NCI-H748 treated with DMSO at 0.1 percent for 48 hours (cell line): ENCODE results near the gene MYPN.
"Not testable (repeated sequence)": the region's sequence is repeated elsewhere in the genome, so short reads cannot be mapped to it uniquely, and the experiment has no call there.

Experiments
- DNase-seq: peaks from one replicate; lab custom pipeline; 2025; lab: John Stamatoyannopoulos, UW

The MYPN gene

GRCh38 chr10:68172324-68172723 lies 63.0 kb downstream of the MYPN start:
- no peak for DNase-seq

DNA sequence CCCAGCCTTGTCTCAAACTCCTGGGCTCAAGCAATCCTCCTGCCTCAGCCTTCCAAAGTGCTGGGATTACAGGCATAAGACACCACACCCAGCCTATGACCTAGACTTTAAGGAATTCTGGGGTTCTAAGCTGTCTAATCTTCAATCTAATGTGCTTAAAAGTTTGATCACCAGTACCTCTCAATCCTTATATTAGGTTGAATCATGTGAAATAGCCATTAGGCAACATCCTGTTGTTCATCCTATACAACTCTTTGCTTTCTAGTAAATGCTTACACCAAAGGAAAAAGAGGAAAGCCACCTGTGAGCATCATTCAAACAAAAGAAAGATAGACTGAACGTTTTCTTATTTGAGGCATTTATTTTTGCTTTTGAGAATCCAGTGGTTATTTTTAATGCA lies 66.7 kb downstream of the MYPN start:
- DNase-seq: no peak

- no peak for DNase-seq
These were observed 67.5 kb downstream of the MYPN start for GRCh38 chr10:68176797-68177196.

DNA sequence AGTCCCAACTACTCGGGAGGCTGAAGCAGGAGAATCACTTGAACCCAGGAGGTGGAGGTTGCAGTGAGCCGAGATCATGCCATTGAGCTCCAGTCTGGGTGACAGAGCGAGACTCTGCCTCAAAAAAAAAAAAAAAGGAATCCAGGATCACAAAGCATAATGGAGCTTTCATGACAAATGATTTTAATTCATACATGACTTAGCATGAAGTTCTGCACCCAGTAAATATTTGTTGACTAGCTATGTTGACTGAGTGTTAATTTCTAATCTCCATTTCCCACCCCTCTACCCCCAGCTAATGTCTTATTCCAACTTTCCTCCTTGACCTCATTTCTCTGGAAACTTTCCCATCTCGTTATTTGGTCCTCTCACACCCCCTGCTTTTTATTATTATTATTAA lies 69.3 kb downstream of the MYPN start:
- DNase-seq: no peak

DNA sequence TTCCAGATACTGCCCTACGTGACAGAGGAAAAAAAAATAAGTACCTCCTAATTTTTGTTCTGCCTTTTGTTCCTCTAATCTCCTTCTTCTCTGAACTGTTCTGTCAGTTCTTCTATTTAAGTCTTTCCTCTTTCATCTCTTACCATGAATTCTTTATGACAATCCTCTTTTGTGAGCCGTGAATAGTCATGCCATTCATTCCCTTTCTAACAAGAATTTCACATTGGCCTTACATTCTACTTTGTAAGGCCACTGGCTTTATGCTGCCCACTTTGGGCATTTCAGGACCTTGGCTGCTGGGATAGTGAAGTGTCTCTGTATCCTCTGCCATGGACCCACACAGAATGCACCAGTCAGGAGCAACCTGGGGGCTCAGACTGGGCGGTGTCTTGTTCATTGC lies 69.7 kb downstream of the MYPN start:
- no peak for DNase-seq

DNA sequence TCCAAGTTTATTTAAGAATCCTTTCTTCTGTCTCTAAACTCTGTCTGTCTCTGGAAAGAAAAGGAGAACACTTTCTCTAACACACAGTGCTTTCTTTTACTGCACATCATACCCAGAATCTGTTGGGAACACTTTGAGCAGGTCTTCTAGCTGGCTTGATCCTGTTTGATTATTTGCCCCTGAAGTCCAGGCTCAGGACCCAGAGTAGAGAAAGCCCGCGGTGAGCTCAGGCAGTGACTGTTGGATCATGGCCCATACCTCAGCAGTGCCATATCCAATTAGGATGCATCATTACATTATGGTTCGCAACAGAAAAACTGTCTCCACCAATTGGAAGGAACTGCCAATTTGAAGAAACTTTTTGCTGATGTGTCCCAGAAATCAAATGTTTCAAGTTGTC lies 71.2 kb downstream of the MYPN start:
- no peak for DNase-seq

DNA sequence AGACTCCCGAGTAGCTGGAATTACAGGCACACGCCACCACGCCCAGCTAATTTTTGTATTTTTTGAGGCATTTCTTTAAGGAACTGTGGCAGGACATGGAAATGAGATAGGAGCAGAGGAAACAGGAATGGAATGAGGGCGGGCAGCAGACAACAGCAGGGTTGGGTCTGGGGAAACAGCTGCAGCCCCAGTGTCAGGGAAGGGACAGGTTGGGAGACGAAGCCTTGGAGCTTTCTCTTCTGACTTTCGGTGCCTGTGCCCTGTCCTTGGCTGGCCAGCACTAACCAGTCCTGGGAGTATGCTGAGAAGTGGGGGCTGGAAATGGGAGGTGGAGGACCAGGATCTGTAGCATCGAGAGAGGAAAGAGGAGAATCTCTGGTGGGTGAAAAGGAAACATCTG lies 75.3 kb downstream of the MYPN start:
- no peak for DNase-seq

- DNase-seq: no peak
These were observed 75.8 kb downstream of the MYPN start for GRCh38 chr10:68185085-68185484.

DNA sequence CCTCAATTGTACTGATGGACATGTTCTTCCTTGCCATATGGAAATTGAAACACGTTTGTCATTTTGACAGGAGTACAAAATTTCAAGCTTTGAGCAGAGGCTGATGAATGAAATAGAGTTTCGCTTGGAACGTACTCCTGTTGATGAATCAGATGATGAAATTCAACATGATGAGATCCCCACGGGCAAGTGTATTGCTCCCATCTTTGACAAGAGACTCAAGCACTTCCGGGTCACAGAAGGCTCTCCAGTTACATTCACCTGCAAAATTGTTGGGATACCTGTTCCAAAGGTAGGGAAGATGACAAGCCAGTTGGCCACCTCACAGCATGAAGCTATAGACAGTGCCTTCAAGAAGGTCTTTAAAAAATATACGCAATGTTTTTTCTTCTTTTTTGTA lies 79.5 kb downstream of the MYPN start:
- DNase-seq: no peak

GRCh38 chr10:68192113-68192512 lies 82.8 kb downstream of the MYPN start:
- DNase-seq: no peak

DNA sequence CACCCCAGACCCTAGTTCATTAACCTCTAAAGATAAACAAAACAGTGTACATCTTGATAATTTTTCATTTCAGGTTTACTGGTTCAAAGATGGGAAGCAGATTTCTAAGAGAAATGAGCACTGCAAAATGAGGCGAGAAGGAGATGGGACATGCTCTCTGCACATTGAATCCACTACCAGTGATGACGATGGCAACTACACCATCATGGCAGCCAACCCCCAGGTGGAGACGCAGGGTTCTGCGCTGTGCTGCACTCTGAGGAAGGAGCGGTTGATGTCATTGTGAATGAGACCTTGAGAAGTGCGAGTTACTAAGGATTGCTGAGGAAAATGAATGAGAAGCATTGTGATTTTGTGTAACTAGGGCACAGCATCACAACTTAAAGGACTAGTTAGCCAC lies 85.0 kb downstream of the MYPN start:
- DNase-seq: no peak

DNA sequence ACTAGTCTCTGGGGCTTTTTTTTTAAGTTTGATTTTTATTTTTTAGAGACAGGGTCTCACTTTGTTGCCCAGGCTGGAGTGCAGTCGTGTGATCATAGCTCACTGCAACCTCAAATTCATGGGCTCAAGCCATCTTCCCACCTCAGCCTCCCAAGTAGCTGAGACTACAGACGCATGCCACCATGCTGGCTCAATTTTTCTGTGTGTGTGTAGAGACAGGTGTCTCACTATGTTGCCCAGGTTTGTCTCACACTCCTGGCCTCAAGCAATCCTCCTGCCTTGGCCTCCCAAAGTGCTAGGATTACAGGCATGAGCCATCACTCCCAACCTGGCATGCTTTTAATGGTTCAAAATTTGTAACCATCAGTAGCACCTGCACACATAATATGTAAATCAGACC lies 86.5 kb downstream of the MYPN start:
- DNase-seq: not testable (repeated sequence)

DNA sequence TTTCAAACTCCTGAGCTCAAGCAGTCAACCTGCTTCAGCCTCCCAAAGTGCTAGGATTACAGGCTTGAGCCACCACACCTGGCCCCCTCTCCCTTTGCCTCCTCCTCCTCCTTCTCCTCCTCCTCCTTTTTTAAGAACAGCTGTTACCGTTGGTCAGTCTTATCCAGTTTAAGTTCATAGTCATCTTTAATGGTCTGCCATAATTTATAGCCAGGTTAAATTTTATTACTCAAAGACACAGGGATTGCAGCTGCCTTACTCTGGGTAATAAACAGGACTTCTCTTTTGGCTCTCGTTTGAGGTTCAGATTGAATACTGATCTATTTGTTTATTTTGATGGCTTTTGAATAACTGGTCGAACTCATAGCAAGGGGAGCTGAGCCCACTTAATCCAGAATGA lies 87.4 kb downstream of the MYPN start:
- DNase-seq: no peak

GRCh38 chr10:68202960-68203353 lies 93.7 kb downstream of the MYPN start:
- no peak for DNase-seq

- peak; percentile 39 for DNase-seq
These were observed 99.2 kb downstream of the MYPN start for GRCh38 chr10:68208424-68209042.

- DNase-seq: no peak
These were observed 102.4 kb downstream of the MYPN start for GRCh38 chr10:68211669-68212068.

DNA sequence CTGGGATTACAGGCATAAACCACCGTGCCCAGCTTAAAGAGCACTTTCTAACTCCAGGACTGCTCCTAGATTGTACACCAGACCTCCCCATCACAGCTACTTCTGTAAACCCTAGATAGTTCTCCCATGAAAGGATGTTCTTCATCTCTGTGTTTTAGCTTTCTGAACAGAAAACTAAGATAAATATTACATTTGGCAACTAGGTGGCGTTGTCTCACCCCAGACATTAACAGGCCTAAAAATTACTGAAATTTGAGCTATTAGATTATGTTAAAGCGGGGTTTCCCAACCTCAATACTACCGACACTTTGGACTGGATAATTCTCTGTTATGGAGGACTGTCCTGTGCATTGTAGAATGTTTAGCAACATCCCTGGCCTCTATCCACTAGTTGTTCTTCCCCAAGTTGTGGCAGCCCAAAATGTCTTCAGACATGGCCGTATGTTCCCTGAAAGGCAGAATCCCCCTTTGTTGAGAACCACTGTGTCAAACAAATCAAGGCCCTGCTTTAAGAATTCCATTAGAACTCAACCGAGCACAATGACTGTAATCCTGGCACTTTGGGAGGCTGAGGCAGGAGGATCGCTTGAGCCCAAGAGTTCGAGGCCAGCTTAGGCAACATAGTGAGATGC lies 103.5 kb downstream of the MYPN start:
- DNase-seq: peak; percentile 1

DNA sequence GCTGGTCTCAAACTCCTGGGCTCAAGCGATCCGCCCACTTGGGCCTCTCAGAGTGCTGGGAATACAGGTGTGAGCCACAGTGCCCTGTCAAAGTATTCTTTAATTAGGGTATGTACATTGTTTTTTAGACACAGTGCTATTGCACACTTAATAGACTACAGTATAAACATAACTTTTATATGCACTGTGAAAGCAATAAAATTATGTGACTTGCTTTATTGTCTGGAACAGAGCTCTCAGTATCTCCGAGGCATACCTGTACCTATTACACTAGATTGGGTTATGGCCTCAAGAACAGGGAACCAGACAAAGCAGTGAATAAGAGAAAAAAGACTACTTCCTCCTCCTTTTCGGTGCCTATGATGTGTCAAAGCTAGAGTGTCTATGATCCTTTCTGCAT lies 109.5 kb downstream of the MYPN start:
- DNase-seq: no peak

DNA sequence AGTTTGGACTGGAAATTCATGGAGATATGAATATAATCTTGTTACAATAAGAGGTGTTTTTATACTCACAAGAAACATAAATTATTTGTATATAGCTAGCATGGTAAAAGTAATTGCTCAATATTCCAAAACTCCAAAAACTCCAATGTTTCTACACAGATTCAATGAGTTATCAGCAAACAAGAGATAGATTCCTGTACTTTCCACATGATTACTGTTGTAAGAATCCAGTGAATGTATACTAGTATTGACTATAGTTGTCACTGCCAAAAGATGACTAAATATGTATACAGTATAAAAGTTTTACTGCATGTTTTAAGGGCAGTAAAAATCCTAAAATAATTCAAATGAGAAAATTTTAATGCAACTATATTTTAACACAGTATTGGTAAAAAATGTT lies 111.9 kb downstream of the MYPN start:
- no peak for DNase-seq

DNA sequence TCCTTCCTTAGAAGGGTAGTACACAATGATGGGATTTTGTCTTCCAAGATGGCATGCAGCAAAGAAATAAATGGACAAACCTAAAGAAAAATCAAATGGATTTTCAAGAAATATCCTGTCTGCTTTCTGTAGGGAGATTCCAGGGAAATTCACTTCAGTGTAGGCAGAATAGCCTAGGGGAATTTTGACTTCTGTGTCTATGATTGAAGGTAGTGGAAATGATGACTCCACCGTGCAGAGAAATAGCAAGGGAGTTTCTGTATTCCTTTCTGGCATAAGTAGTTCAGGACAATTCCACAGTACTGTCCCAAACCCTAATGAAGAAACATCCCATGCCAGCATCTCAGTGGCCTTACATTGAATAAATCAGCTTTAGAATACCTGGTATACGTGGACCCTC lies 113.1 kb downstream of the MYPN start:
- DNase-seq: no peak

GRCh38 chr10:68223535-68224165 lies 114.4 kb downstream of the MYPN start:
- no peak for DNase-seq

- no peak for DNase-seq
These were observed 115.5 kb downstream of the MYPN start for GRCh38 chr10:68224810-68225209.

GRCh38 chr10:68230268-68230667 lies 121.0 kb downstream of the MYPN start:
- no peak for DNase-seq
